Measurements from ENCODE around the gene CCSAP. TPM values are rescaled to one million over a fixed set of nuclear protein-coding genes. Genes with fewer than 3 reads are reported as not detected.
A peak's percentile ranks its signal among the peaks of the same experiment; 100 is the strongest.

CCSAP gene
- polyA plus RNA-seq, 1 donor = 5.6 TPM

- no peak overlapping the region for H3K27ac ChIP-seq (ENCODE audit: low read length)
- H3K36me3 ChIP-seq (ENCODE audit: control insufficient read depth, insufficient read depth, low read length) = peaks cover 6% of the 10 kb centered on the region
- H3K4me3 ChIP-seq (ENCODE audit: low read length) = no peak overlapping the region
- no peaks in the 10 kb centered on the region for H3K27me3 ChIP-seq (ENCODE audit: control insufficient read depth, insufficient read depth, low read length)
- H3K9me3 ChIP-seq (ENCODE audit: control insufficient read depth, low read depth, low read length) = no peaks in the 10 kb centered on the region
- no peak for DNase-seq
- no CpG with 5 or more reads among the region's 12 CpGs for WGBS (ENCODE audit: insufficient coverage, low lambda C conversion rate)
- H3K4me1 ChIP-seq (ENCODE audit: control insufficient read depth, insufficient read depth, low read length) = no peaks in the 10 kb centered on the region
These were observed 16.2 kb downstream of the CCSAP start for GRCh38 chr1:229326601-229327000.

GRCh38 chr1:229325853-229326487, 16.9 kb downstream of the CCSAP start:
- DNase-seq = peak in 1 of 2 donors; percentile 20
- WGBS (ENCODE audit: insufficient coverage, low lambda C conversion rate) = no CpG with 5 or more reads among the region's 10 CpGs
- H3K4me3 ChIP-seq (ENCODE audit: low read length) = no peak overlapping the region
- H3K36me3 ChIP-seq (ENCODE audit: control insufficient read depth, insufficient read depth, low read length) = peaks cover 9% of the 10 kb centered on the region
- H3K27me3 ChIP-seq (ENCODE audit: control insufficient read depth, insufficient read depth, low read length) = no peaks in the 10 kb centered on the region
- no peaks in the 10 kb centered on the region for H3K9me3 ChIP-seq (ENCODE audit: control insufficient read depth, low read depth, low read length)
- H3K27ac ChIP-seq (ENCODE audit: low read length) = no peak overlapping the region
- no peaks in the 10 kb centered on the region for H3K4me1 ChIP-seq (ENCODE audit: control insufficient read depth, insufficient read depth, low read length)

GRCh38 chr1:229325401-229325800, 17.4 kb downstream of the CCSAP start:
- WGBS (ENCODE audit: insufficient coverage, low lambda C conversion rate) = 80% methylated on average over 1 of the region's 2 CpGs

GRCh38 chr1:229323885-229324553, 18.8 kb downstream of the CCSAP start:
- H3K4me1 ChIP-seq (ENCODE audit: control insufficient read depth, insufficient read depth, low read length) = no peaks in the 10 kb centered on the region
- no CpG with 5 or more reads among the region's 2 CpGs for WGBS (ENCODE audit: insufficient coverage, low lambda C conversion rate)
- DNase-seq = no peak

More at GRCh38 chr1:229325401-229325800, 17.4 kb downstream of the CCSAP start:
- DNase-seq = no peak
- Histone ChIP-seq H3K9me3 (ENCODE audit: control insufficient read depth, low read depth, low read length) (no peaks in the 10 kb centered on the region), H3K27me3 (ENCODE audit: control insufficient read depth, insufficient read depth, low read length) (no peaks in the 10 kb centered on the region), H3K27ac (ENCODE audit: low read length) (no peak overlapping the region), H3K36me3 (ENCODE audit: control insufficient read depth, insufficient read depth, low read length) (peaks cover 9% of the 10 kb centered on the region), H3K4me1 (ENCODE audit: control insufficient read depth, insufficient read depth, low read length) (no peaks in the 10 kb centered on the region), H3K4me3 (ENCODE audit: low read length) (no peak overlapping the region)

GRCh38 chr1:229323201-229323600, 19.6 kb downstream of the CCSAP start:
- H3K4me1 ChIP-seq (ENCODE audit: control insufficient read depth, insufficient read depth, low read length) = no peaks in the 10 kb centered on the region
- no CpG with 5 or more reads among the region's 7 CpGs for WGBS (ENCODE audit: insufficient coverage, low lambda C conversion rate)
- H3K36me3 ChIP-seq (ENCODE audit: control insufficient read depth, insufficient read depth, low read length) = peaks cover 18% of the 10 kb centered on the region
- no peaks in the 10 kb centered on the region for H3K27me3 ChIP-seq (ENCODE audit: control insufficient read depth, insufficient read depth, low read length)
- no peaks in the 10 kb centered on the region for H3K9me3 ChIP-seq (ENCODE audit: control insufficient read depth, low read depth, low read length)
- no peak overlapping the region for H3K27ac ChIP-seq (ENCODE audit: low read length)
- DNase-seq = peak; percentile 27 to 44
- no peak overlapping the region for H3K4me3 ChIP-seq (ENCODE audit: low read length)

More at GRCh38 chr1:229323885-229324553, 18.8 kb downstream of the CCSAP start:
- no peaks in the 10 kb centered on the region for H3K27me3 ChIP-seq (ENCODE audit: control insufficient read depth, insufficient read depth, low read length)
- no peak overlapping the region for H3K27ac ChIP-seq (ENCODE audit: low read length)
- H3K9me3 ChIP-seq (ENCODE audit: control insufficient read depth, low read depth, low read length) = no peaks in the 10 kb centered on the region
- H3K4me3 ChIP-seq (ENCODE audit: low read length) = no peak overlapping the region
- H3K36me3 ChIP-seq (ENCODE audit: control insufficient read depth, insufficient read depth, low read length) = peaks cover 18% of the 10 kb centered on the region

GRCh38 chr1:229319487-229319886, 23.4 kb downstream of the CCSAP start:
- DNase-seq = no peak
- H3K4me1 ChIP-seq (ENCODE audit: control insufficient read depth, insufficient read depth, low read length) = no peaks in the 10 kb centered on the region
- no peak overlapping the region for H3K27ac ChIP-seq (ENCODE audit: low read length)
- WGBS (ENCODE audit: insufficient coverage, low lambda C conversion rate) = no CpG with 5 or more reads among the region's 7 CpGs
- H3K9me3 ChIP-seq (ENCODE audit: control insufficient read depth, low read depth, low read length) = no peaks in the 10 kb centered on the region
- no peak overlapping the region for H3K4me3 ChIP-seq (ENCODE audit: low read length)
- H3K36me3 ChIP-seq (ENCODE audit: control insufficient read depth, insufficient read depth, low read length) = peaks cover 14% of the 10 kb centered on the region
- no peaks in the 10 kb centered on the region for H3K27me3 ChIP-seq (ENCODE audit: control insufficient read depth, insufficient read depth, low read length)

- Histone ChIP-seq H3K27me3 (ENCODE audit: control insufficient read depth, insufficient read depth, low read length) (no peaks in the 10 kb centered on the region), H3K4me3 (ENCODE audit: low read length) (no peak overlapping the region), H3K27ac (ENCODE audit: low read length) (no peak overlapping the region), H3K36me3 (ENCODE audit: control insufficient read depth, insufficient read depth, low read length) (peaks cover 18% of the 10 kb centered on the region), H3K4me1 (ENCODE audit: control insufficient read depth, insufficient read depth, low read length) (no peaks in the 10 kb centered on the region), H3K9me3 (ENCODE audit: control insufficient read depth, low read depth, low read length) (no peaks in the 10 kb centered on the region)
- WGBS (ENCODE audit: insufficient coverage, low lambda C conversion rate) = 100% methylated on average over 1 of the region's 4 CpGs
- DNase-seq = no peak
These were observed 24.8 kb downstream of the CCSAP start for GRCh38 chr1:229318056-229318455.

GRCh38 chr1:229316166-229316565, 26.7 kb downstream of the CCSAP start:
- Histone ChIP-seq H3K4me1 (ENCODE audit: control insufficient read depth, insufficient read depth, low read length) (no peaks in the 10 kb centered on the region), H3K36me3 (ENCODE audit: control insufficient read depth, insufficient read depth, low read length) (peaks cover 15% of the 10 kb centered on the region), H3K9me3 (ENCODE audit: control insufficient read depth, low read depth, low read length) (no peaks in the 10 kb centered on the region), H3K4me3 (ENCODE audit: low read length) (no peak overlapping the region), H3K27me3 (ENCODE audit: control insufficient read depth, insufficient read depth, low read length) (no peaks in the 10 kb centered on the region), H3K27ac (ENCODE audit: low read length) (no peak overlapping the region)
- no CpG with 5 or more reads among the region's 2 CpGs for WGBS (ENCODE audit: insufficient coverage, low lambda C conversion rate)
- no peak for DNase-seq

- H3K4me1 ChIP-seq (ENCODE audit: control insufficient read depth, insufficient read depth, low read length) = no peaks in the 10 kb centered on the region
- DNase-seq = no peak
- no peaks in the 10 kb centered on the region for H3K27me3 ChIP-seq (ENCODE audit: control insufficient read depth, insufficient read depth, low read length)
- H3K36me3 ChIP-seq (ENCODE audit: control insufficient read depth, insufficient read depth, low read length) = peaks cover 15% of the 10 kb centered on the region
- no peak overlapping the region for H3K27ac ChIP-seq (ENCODE audit: low read length)
- no peak overlapping the region for H3K4me3 ChIP-seq (ENCODE audit: low read length)
- 47% methylated on average over 2 of the region's 6 CpGs for WGBS (ENCODE audit: insufficient coverage, low lambda C conversion rate)
- no peaks in the 10 kb centered on the region for H3K9me3 ChIP-seq (ENCODE audit: control insufficient read depth, low read depth, low read length)
These were observed 32.0 kb downstream of the CCSAP start for GRCh38 chr1:229310833-229311232.

GRCh38 chr1:229309684-229310083, 33.2 kb downstream of the CCSAP start:
- no peak overlapping the region for H3K4me3 ChIP-seq (ENCODE audit: low read length)
- H3K36me3 ChIP-seq (ENCODE audit: control insufficient read depth, insufficient read depth, low read length) = peaks cover 17% of the 10 kb centered on the region
- DNase-seq = no peak
- H3K9me3 ChIP-seq (ENCODE audit: control insufficient read depth, low read depth, low read length) = no peaks in the 10 kb centered on the region
- H3K27me3 ChIP-seq (ENCODE audit: control insufficient read depth, insufficient read depth, low read length) = no peaks in the 10 kb centered on the region
- no CpG with 5 or more reads among the region's 2 CpGs for WGBS (ENCODE audit: insufficient coverage, low lambda C conversion rate)
- H3K27ac ChIP-seq (ENCODE audit: low read length) = no peak overlapping the region
- H3K4me1 ChIP-seq (ENCODE audit: control insufficient read depth, insufficient read depth, low read length) = no peaks in the 10 kb centered on the region

- no CpG with 5 or more reads among the region's 1 CpG for WGBS (ENCODE audit: insufficient coverage, low lambda C conversion rate)
- H3K36me3 ChIP-seq (ENCODE audit: control insufficient read depth, insufficient read depth, low read length) = peaks cover 21% of the 10 kb centered on the region
- H3K27ac ChIP-seq (ENCODE audit: low read length) = no peak overlapping the region
- H3K27me3 ChIP-seq (ENCODE audit: control insufficient read depth, insufficient read depth, low read length) = no peaks in the 10 kb centered on the region
- DNase-seq = no peak
- H3K4me3 ChIP-seq (ENCODE audit: low read length) = no peak overlapping the region
- no peaks in the 10 kb centered on the region for H3K4me1 ChIP-seq (ENCODE audit: control insufficient read depth, insufficient read depth, low read length)
- no peaks in the 10 kb centered on the region for H3K9me3 ChIP-seq (ENCODE audit: control insufficient read depth, low read depth, low read length)
These were observed 33.8 kb downstream of the CCSAP start for GRCh38 chr1:229309074-229309473.

Measured in large intestine (tissue), 3 donors.